SHP77 (cell line): Measurements from ENCODE around the gene ARL2.
"Not testable (repeated sequence)": the region's sequence is repeated elsewhere in the genome, so short reads cannot be mapped to it uniquely, and the experiment has no call there.

ENCODE experiments used
- DNase-seq, 2 experiments: peaks; one replicate each; lab custom pipeline; 2025; lab: John Stamatoyannopoulos, UW

ARL2 gene

DNA sequence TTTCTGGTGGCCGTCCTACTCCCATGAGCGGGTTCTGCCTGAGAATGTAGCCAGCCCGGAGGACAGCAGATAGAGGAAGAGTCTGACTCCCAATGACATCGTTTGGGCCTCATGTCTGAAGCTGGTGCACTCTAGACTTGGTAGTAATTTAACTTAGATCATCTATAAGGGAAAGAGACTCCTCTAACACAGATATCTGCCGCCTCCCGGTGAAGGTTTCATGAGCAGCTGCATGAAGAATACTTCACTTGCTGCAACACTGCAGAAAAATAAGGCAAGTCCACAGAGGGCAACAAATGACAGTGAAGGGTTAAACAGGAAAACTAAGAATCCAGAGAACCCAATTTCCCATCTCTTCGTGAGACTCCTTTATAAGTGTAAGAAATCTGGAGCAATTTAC is 5.9 kb upstream of the ARL2 start:
- no peak for DNase-seq

- no peak for DNase-seq
Measured at GRCh38 chr11:65008873-65009272, 5.1 kb upstream of the ARL2 start.

GRCh38 chr11:65013130-65013887 is 651 bp upstream of the ARL2 start:
- DNase-seq = peak; percentile 48 to 76

DNA sequence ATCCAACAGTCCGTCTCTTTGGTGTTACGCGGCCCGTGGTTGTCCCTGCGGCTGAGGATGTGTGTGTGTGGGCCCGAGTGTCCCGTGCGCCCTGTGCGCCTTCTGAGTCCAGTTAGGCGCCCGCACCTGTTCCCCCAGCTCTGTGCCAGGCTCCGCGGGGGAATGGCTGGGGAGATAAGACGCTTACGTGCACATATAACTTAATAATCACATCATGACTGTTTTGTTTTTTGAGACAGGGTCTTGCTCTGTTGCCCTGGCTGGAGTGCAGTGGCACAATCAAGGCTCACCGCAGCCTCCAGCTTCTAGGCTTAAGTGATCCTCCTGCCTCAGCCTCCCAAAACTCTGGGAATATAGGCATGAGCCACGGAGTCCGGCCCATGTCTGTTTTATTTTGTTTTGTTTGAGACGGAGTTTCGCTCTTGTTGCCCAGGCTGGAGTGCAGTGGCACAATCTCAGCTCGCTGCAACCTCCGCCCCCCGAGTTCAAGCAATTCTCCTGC is 817 bp downstream of the ARL2 start:
- no peak for DNase-seq

DNA sequence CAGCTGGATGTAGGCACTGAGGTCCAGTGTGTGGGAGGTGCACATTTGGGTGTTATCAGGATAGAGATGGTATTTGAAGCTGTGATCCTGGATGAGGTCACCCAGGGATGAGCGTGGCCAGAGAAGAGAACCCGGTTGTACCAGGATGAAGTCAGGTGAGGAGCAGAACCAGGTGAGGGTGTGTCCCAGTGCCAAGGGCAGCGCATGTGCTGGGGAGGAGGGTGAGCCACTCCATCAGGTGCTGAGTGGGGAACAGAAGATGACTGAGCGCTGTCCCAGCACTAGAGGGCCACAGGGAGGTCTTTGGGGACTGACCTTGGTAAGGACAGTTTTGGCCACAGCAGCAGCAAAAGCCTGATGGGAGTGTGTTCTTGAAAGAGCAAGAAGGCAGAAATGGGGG is 2.7 kb downstream of the ARL2 start:
- DNase-seq = no peak

GRCh38 chr11:65017937-65018336 is 4.0 kb downstream of the ARL2 start:
- DNase-seq = no peak

DNA sequence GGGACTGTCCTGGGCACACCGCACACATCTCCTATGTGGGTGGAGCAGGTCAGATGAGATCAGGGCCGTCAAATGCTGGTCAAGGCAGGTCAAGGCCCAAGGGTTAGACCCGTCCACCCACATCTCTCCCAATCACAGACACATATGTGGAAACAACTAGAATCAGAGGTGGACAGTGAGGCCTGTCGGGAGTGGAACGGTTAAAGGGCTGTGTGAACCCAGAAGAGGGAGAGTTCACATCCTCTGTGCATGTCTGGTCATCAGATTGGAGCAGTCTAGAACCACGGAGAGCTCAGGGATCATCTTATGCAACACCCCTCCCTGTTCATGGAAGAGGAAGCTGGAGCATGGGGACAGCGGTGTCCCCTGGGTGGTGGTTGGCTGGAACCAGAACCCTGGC is 5.9 kb downstream of the ARL2 start:
- DNase-seq = no peak

- no peak for DNase-seq
Measured at GRCh38 chr11:65021003-65021402, 7.0 kb downstream of the ARL2 start.

GRCh38 chr11:65021509-65021908 is 7.5 kb downstream of the ARL2 start:
- no peak for DNase-seq

DNA sequence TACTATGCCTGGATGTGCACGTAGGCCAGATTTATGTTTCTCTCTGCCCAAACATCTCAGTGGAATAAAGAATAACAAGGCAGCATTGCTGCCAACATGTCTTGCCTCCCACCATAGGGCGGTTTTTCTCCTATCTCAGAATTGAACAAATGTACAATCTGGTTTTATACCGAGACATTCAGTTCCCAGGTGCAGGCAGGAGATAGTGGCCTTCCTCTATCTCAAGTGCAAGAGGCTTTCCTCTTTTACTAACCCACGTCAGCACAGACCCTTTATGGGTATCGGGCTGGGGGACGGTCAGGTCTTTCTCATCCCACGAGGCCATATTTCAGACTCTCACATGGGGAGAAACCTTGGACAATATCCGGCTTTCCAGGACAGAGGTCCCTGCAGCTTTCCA is 9.5 kb downstream of the ARL2 start:
- not testable (repeated sequence) for DNase-seq

GRCh38 chr11:65026810-65027209 is 12.8 kb downstream of the ARL2 start:
- no peak for DNase-seq

- DNase-seq = peak; percentile 93 to 94
Measured at GRCh38 chr11:65027213-65028067, 13.5 kb downstream of the ARL2 start, which contains the start of gene SNX15. Gene SNX15 (plus strand): TSS chr11:65027439. CDS start chr11:65027538, 99 bp downstream.

DNA sequence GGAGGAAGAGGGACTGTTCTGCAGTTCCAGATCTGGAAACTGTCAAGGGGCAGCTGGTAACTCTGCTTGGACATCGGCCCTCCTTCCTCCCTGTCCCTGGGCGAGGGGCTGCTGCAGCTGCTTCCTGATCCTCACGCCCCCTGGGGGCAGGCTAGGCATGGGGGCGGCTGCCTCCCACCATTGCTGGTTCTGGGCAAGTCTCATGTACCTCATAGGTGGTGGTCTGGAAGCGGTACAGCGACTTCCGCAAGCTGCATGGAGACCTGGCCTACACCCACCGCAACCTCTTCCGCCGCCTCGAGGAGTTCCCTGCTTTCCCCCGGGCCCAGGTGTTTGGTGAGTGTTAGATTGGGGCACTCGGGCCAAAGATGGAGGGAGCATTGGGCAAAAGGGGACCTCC is 18.3 kb downstream of the ARL2 start:
- DNase-seq = no peak

DNA sequence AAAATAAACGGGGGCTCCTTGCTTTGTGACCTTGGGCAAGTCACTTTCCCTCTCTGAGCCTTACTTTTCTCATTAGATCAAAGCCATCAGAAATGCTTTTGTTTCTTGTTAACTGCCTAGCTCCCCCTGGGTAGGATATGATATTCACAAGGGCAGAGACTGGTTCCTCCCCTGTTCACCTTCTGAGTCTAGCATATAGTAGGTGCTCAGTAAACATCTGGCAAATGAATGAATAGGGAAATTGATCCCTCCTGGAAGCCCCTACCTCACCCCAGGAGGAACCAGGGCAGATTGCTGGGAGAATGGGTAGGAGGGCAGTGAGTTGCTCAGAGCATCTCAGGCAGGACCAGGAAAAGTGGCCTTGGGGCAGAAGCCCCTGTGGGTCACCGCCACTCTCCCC is 20.5 kb downstream of the ARL2 start:
- DNase-seq = no peak

DNA sequence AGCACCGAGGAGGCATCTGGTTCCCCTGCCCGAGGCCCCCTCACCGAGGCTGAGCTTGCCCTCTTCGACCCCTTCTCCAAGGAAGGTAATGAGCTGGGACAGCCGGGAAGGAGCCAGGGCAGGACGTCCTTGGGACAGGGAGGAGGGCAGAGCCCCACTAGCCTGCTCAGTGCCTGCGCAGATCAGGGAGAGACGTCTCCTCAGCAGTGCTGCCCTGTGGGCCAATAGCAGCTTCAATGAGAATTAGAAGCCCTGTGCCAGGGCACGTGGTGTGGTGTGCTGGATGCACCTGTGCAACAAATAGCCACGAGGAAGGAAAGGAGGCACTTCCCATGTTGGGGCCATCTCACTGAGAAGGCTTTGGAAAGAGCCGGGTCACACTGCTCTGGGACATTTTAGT is 21.6 kb downstream of the ARL2 start:
- no peak for DNase-seq

- DNase-seq = no peak
Measured at GRCh38 chr11:65036931-65037330, 23.0 kb downstream of the ARL2 start.

GRCh38 chr11:65040520-65040846 is 26.5 kb downstream of the ARL2 start:
- no peak for DNase-seq

DNA sequence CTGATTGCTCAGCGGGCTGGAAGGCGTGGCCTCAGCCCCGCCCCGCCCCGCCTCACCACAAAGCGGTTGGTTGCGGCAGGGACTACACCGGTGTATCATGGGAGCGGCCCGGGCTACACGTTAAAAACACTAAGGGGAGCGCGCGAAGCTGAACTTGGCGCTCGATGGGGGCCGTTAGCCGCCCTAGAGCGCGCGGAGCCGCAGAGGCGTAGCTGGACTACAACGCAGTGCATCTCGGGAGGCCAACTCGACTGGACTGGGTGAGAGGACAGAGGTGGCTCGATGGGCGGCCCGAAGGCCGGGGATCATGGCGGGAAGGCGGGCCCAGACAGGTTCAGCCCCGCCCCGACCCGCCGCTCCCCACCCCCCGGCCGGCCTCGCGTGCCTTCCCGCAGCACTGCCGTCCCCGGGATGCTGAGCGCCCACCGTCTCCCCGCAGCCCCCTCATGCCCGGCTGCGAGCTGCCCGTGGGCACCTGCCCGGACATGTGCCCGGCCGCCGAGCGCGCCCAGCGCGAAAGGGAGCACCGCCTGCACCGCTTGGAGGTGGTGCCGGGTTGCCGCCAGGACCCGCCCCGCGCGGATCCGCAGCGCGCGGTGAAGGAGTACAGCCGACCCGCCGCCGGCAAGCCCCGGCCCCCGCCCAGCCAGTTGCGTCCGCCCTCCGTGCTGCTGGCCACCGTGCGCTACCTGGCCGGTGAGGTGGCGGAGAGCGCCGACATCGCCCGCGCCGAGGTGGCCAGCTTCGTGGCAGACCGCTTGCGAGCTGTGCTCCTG is 27.1 kb downstream of the ARL2 start, which contains the start of gene SAC3D1:
Gene SAC3D1 (plus strand): TSS at position 364 of the 776 bp plus-strand sequence. CDS start 83 bp downstream, at position 447.
- peak; percentile 96 to 98 for DNase-seq

DNA sequence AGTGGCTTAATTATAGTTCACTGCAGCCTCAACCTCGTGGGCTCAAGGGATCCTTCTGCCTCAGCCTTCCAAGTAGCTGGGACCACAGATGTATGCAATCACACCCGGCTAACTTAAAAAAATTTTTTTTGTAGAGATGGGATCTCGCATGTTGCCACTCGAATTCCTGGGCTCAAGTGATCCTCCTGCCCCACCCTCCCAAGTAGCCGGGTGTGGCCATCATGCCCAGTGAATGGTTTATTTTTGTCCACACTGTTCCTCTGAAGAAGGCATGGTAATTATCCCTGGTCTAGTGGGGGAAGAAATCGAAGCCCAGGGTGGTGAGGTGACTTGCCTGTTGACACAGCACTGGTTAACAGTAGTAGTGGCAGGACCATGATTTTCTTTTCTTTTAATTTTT is 28.9 kb downstream of the ARL2 start:
- no peak for DNase-seq

GRCh38 chr11:65043881-65044501 is 30.0 kb downstream of the ARL2 start:
- no peak for DNase-seq

GRCh38 chr11:65045061-65045460 is 31.1 kb downstream of the ARL2 start:
- DNase-seq = no peak

- no peak for DNase-seq
Measured at GRCh38 chr11:65045728-65046127, 31.8 kb downstream of the ARL2 start.
